Stimulated activated naive CD8-positive, alpha-beta T cell treated with anti-CD3 and anti-CD28 coated beads, Interleukin-15, Interleukin-2, amounts not matched to agents 100 ng/mL and 50 ng/mL, for 24 hours (primary cell): ENCODE measurements around the gene PDGFA.

ENCODE experiments used
- H3K27ac Mint-ChIP-seq: one replicate; pipeline ENCODE4 v1.8.0; 2021; ENCODE audit warnings: mild to moderate bottlenecking, mixed read lengths
- H3K27me3 Mint-ChIP-seq: one replicate; pipeline ENCODE4 v1.8.0; 2021; ENCODE audit warnings: mixed read lengths
- H3K36me3 Mint-ChIP-seq: one replicate; pipeline ENCODE4 v1.8.0; 2021; ENCODE audit warnings: low read depth, mixed read lengths
- H3K4me1 Mint-ChIP-seq: one replicate; pipeline ENCODE4 v1.8.0; 2021; ENCODE audit warnings: low read depth, mixed read lengths
- H3K4me3 Mint-ChIP-seq: one replicate; pipeline ENCODE4 v1.8.0; 2021; ENCODE audit warnings: mild to moderate bottlenecking, mixed read lengths
- H3K9me3 Mint-ChIP-seq: one replicate; pipeline ENCODE4 v1.8.0; 2021; ENCODE audit warnings: mixed read lengths

PDGFA gene

GRCh38 chr7:475951-476441 lies 43.6 kb downstream of the PDGFA start:
- H3K9me3 Mint-ChIP-seq: no peaks in the 10 kb centered on the region
- H3K27ac Mint-ChIP-seq: no peak overlapping the region
- H3K4me1 Mint-ChIP-seq: no peaks in the 10 kb centered on the region
- H3K27me3 Mint-ChIP-seq: no peaks in the 10 kb centered on the region
- no peak overlapping the region for H3K4me3 Mint-ChIP-seq
- no peaks in the 10 kb centered on the region for H3K36me3 Mint-ChIP-seq

GRCh38 chr7:475425-475728 lies 44.3 kb downstream of the PDGFA start:
- Mint-ChIP-seq H3K9me3 (no peaks in the 10 kb centered on the region), H3K4me3 (no peak overlapping the region), H3K27ac (no peak overlapping the region), H3K4me1 (no peaks in the 10 kb centered on the region), H3K36me3 (no peaks in the 10 kb centered on the region), H3K27me3 (no peaks in the 10 kb centered on the region)

GRCh38 chr7:474605-475424 lies 44.8 kb downstream of the PDGFA start:
- no peaks in the 10 kb centered on the region for H3K9me3 Mint-ChIP-seq
- H3K4me3 Mint-ChIP-seq: no peak overlapping the region
- no peak overlapping the region for H3K27ac Mint-ChIP-seq
- no peaks in the 10 kb centered on the region for H3K36me3 Mint-ChIP-seq
- no peaks in the 10 kb centered on the region for H3K27me3 Mint-ChIP-seq
- H3K4me1 Mint-ChIP-seq: no peaks in the 10 kb centered on the region

GRCh38 chr7:473870-474604 lies 45.6 kb downstream of the PDGFA start:
- Mint-ChIP-seq H3K27ac (no peak overlapping the region), H3K4me3 (no peak overlapping the region), H3K27me3 (no peaks in the 10 kb centered on the region), H3K36me3 (no peaks in the 10 kb centered on the region), H3K9me3 (no peaks in the 10 kb centered on the region), H3K4me1 (peaks cover 4% of the 10 kb centered on the region)

GRCh38 chr7:473211-473734 lies 46.4 kb downstream of the PDGFA start:
- Mint-ChIP-seq H3K4me3 (no peak overlapping the region), H3K36me3 (no peaks in the 10 kb centered on the region), H3K9me3 (peaks cover 4% of the 10 kb centered on the region), H3K27ac (no peak overlapping the region), H3K27me3 (no peaks in the 10 kb centered on the region), H3K4me1 (peaks cover 10% of the 10 kb centered on the region)

GRCh38 chr7:472640-472957 lies 47.0 kb downstream of the PDGFA start:
- Mint-ChIP-seq H3K36me3 (no peaks in the 10 kb centered on the region), H3K9me3 (peaks cover 10% of the 10 kb centered on the region), H3K27ac (no peak overlapping the region), H3K4me1 (peaks cover 14% of the 10 kb centered on the region), H3K4me3 (no peak overlapping the region), H3K27me3 (no peaks in the 10 kb centered on the region)

DNA sequence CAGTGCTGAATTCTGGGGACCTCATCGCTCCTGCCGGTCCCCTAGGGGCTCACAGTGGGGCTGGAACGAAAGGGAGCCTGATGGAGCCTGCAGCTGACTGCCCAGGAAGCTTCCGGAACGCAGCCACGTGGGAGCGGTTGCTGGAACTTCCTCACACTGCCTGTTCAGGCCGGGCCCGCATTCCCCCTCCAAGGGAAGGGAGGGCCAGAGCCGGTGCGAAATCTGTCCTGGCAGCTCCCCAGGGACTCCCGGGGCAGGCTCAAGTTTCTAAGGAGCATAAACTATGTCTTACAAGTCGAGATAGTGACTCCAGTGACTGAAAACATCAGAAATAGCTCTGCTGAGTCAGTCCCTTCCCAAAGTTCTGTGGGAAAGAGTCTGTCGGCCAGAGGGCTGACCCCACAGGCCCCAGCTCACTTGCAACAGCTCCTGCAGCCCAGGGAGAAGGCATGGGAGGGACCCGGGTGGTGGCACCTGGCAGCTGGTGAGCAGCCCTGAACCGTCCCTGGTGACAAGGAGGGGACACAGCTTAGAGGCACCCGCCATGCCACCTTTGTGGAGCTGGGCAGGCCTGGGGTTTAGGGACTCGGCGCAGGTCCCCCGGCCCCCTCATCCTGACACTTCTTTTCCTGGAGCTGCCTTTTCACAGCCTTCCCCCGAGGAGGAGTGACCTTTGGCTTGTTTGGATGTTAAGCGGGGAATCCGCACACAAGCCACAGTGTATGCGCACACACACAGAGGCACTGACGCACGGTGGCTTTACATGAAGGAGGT lies 47.6 kb downstream of the PDGFA start:
- no peaks in the 10 kb centered on the region for H3K27me3 Mint-ChIP-seq
- no peak overlapping the region for H3K4me3 Mint-ChIP-seq
- peaks cover 14% of the 10 kb centered on the region for H3K4me1 Mint-ChIP-seq
- H3K27ac Mint-ChIP-seq: no peak overlapping the region
- peaks cover 15% of the 10 kb centered on the region for H3K9me3 Mint-ChIP-seq
- no peaks in the 10 kb centered on the region for H3K36me3 Mint-ChIP-seq

- no peak overlapping the region for H3K4me3 Mint-ChIP-seq
- no peaks in the 10 kb centered on the region for H3K36me3 Mint-ChIP-seq
- peaks cover 15% of the 10 kb centered on the region for H3K9me3 Mint-ChIP-seq
- H3K4me1 Mint-ChIP-seq: peaks cover 14% of the 10 kb centered on the region
- H3K27me3 Mint-ChIP-seq: no peaks in the 10 kb centered on the region
- no peak overlapping the region for H3K27ac Mint-ChIP-seq
Measured at GRCh38 chr7:471191-471865, 48.3 kb downstream of the PDGFA start.

- no peaks in the 10 kb centered on the region for H3K36me3 Mint-ChIP-seq
- H3K27ac Mint-ChIP-seq: no peak overlapping the region
- no peak overlapping the region for H3K4me3 Mint-ChIP-seq
Measured at GRCh38 chr7:469563-469961, 50.1 kb downstream of the PDGFA start.

GRCh38 chr7:468681-469562 lies 50.7 kb downstream of the PDGFA start:
- Mint-ChIP-seq H3K27me3 (no peaks in the 10 kb centered on the region), H3K4me3 (no peak overlapping the region), H3K4me1 (peaks cover 14% of the 10 kb centered on the region), H3K27ac (no peak overlapping the region), H3K9me3 (peaks cover 15% of the 10 kb centered on the region), H3K36me3 (no peaks in the 10 kb centered on the region)

More at GRCh38 chr7:469563-469961, 50.1 kb downstream of the PDGFA start:
- Mint-ChIP-seq H3K9me3 (peaks cover 15% of the 10 kb centered on the region), H3K4me1 (peaks cover 14% of the 10 kb centered on the region), H3K27me3 (no peaks in the 10 kb centered on the region)

DNA sequence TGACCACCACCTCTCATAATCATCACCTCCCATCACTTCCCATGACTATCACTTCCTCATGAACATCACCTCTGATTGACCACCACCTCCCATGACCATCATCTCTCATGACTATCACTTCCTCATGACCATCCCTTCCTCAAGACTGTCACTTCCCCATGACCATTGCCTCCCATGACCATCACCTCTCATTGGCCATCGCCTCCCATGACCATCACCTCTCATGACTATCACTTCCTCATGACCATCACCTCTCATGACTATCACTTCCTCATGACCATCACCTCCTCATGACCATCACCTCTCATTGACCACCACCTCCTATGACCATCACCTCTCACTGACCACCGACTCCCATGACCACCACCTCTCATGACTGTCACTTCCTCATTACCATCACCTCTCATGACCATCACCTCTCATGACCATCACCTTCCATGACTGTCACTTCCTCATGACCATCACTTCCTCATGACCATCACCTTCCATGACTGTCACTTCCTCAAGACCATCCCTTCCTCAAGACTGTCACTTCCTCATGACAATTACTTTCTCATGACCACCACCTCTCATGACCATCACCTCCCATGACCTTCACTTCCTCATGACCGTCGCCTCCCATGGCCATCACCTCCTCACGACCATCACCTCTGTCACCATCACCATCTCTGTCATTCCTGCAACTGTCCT lies 51.6 kb downstream of the PDGFA start:
- Mint-ChIP-seq H3K27ac (peak overlapping the region; percentile 7), H3K4me3 (no peak overlapping the region), H3K27me3 (no peaks in the 10 kb centered on the region), H3K4me1 (peaks cover 14% of the 10 kb centered on the region), H3K36me3 (no peaks in the 10 kb centered on the region), H3K9me3 (peaks cover 15% of the 10 kb centered on the region)

- Mint-ChIP-seq H3K36me3 (no peaks in the 10 kb centered on the region), H3K27me3 (no peaks in the 10 kb centered on the region), H3K27ac (peak overlapping the region; percentile 7), H3K4me1 (peaks cover 14% of the 10 kb centered on the region), H3K9me3 (peaks cover 15% of the 10 kb centered on the region), H3K4me3 (no peak overlapping the region)
Measured at GRCh38 chr7:467393-467828, 52.2 kb downstream of the PDGFA start.

DNA sequence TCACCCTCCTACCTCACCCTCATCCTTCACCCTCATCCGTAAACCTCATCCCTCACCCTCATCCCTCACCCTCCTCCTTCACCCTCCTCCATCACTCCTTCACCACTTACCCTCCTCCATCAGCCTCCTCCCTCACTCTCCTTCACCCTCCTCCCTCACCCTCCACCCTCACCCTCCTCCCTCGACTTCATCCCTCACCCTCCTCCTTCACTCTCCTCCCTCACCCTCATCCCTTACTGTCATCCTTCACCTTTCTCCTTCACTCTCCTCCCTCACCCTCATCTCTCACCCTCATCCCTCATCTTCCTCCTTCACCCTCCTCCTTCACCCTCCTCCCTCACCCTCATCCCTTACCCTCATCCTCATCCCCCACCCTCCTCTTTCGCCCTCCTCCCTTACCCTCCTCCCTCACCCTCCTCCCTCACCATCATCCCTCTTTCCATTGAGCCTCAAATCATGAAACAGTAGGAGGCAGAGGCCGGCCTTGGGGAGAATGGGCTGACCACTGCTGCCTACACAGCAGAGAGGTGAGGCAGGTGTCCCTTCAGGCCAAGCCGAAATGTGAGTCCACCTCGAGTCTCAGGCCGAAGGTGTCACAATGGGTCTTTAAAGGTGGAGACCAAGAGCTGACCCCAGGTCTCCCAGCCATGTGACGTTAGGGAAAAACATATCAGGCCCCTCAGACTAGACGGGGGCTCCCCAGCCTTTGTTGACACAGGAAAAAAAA lies 53.0 kb downstream of the PDGFA start:
- Mint-ChIP-seq H3K36me3 (no peaks in the 10 kb centered on the region), H3K9me3 (peaks cover 15% of the 10 kb centered on the region), H3K27ac (no peak overlapping the region), H3K27me3 (no peaks in the 10 kb centered on the region), H3K4me3 (no peak overlapping the region), H3K4me1 (peaks cover 14% of the 10 kb centered on the region)
